KMS-11 (cell line): ENCODE measurements around the gene GRIN3A.

ENCODE experiments used
- H2AFZ ChIP-seq: fragments of 200-600 bp; sonication (generic); 2 replicates; pipeline ENCODE4 v1.6.1; 2016; ENCODE audit warnings: antibody characterized with exemption, mixed run types, low read depth
- H3K27ac ChIP-seq: fragments of 200-600 bp; sonication (generic); 2 replicates; pipeline ENCODE4 v1.6.1; 2016; ENCODE audit warnings: mild to moderate bottlenecking, mixed run types
- H3K27me3 ChIP-seq: fragments of 200-600 bp; sonication (generic); 2 replicates; pipeline ENCODE4 v1.6.1; 2017; ENCODE audit warnings: mild to moderate bottlenecking, low read depth, mixed run types, moderate library complexity; ENCODE audit not compliant: insufficient read depth
- H3K36me3 ChIP-seq: fragments of 200-600 bp; sonication (generic); 2 replicates; pipeline ENCODE4 v1.6.1; 2017; ENCODE audit warnings: mild to moderate bottlenecking, mixed run types; ENCODE audit not compliant: insufficient read depth
- H3K4me1 ChIP-seq: fragments of 200-600 bp; sonication (generic); 2 replicates; pipeline ENCODE4 v1.6.1; 2016; ENCODE audit warnings: mild to moderate bottlenecking, low read depth, mixed run types; ENCODE audit not compliant: poor library complexity, severe bottlenecking
- H3K4me2 ChIP-seq: fragments of 200-600 bp; sonication (generic); 2 replicates; pipeline ENCODE4 v1.7.0; 2016; ENCODE audit warnings: mild to moderate bottlenecking, mixed run types
- H3K4me3 ChIP-seq: fragments of 200-600 bp; sonication (generic); IDR thresholded peaks from 2 replicates; pipeline ENCODE4 v1.6.1; 2017; ENCODE audit warnings: low read depth, low read length, mixed read lengths; ENCODE audit not compliant: insufficient read depth
- H3K79me2 ChIP-seq: fragments of 200-600 bp; sonication (generic); 2 replicates; pipeline ENCODE4 v1.6.1; 2016; ENCODE audit warnings: low read depth, mixed run types; ENCODE audit not compliant: insufficient read depth
- H3K9ac ChIP-seq: fragments of 200-600 bp; sonication (generic); 2 replicates; pipeline ENCODE4 v1.6.1; 2016; ENCODE audit warnings: mild to moderate bottlenecking, mixed run types
- H4K20me1 ChIP-seq: fragments of 200-600 bp; sonication (generic); 2 replicates; pipeline ENCODE4 v1.6.1; 2016; ENCODE audit warnings: mild to moderate bottlenecking, mixed run types; ENCODE audit not compliant: insufficient read depth
- CTCF ChIP-seq: fragments of 200-600 bp; sonication (generic); conservative IDR thresholded peaks from 2 replicates; pipeline ENCODE4 v1.6.1; 2017; ENCODE audit warnings: low read depth, mild to moderate bottlenecking, antibody characterized with exemption, low read length, moderate library complexity, mixed read lengths

GRIN3A gene

GRCh38 chr9:101737705-101738565 lies 512 bp downstream of the GRIN3A start:
- TF ChIP-seq CTCF: no peak
- no peaks in the 10 kb centered on the region for H3K4me1 ChIP-seq
- H3K4me2 ChIP-seq: no peak overlapping the region
- H4K20me1 ChIP-seq: no peaks in the 10 kb centered on the region
- H3K9ac ChIP-seq: no peak overlapping the region
- H3K79me2 ChIP-seq: no peaks in the 10 kb centered on the region
- no peaks in the 10 kb centered on the region for H3K27me3 ChIP-seq
- H3K36me3 ChIP-seq: no peaks in the 10 kb centered on the region
- H3K27ac ChIP-seq: no peak overlapping the region
- 0 out of 2 replicates have a peak overlapping the region, but pooled peaks have one; percentile 5 for H2AFZ ChIP-seq
- no peak overlapping the region for H3K4me3 ChIP-seq

- H2AFZ ChIP-seq: no peak overlapping the region
Measured at GRCh38 chr9:101737165-101737704, 1.2 kb downstream of the GRIN3A start.

GRCh38 chr9:101736717-101737116 lies 1.7 kb downstream of the GRIN3A start:
- Histone ChIP-seq H3K79me2 (no peaks in the 10 kb centered on the region), H3K4me2 (no peak overlapping the region), H3K9ac (no peak overlapping the region), H3K4me1 (no peaks in the 10 kb centered on the region), H3K4me3 (no peak overlapping the region), H2AFZ (no peak overlapping the region), H3K27me3 (no peaks in the 10 kb centered on the region), H3K36me3 (no peaks in the 10 kb centered on the region), H3K27ac (no peak overlapping the region), H4K20me1 (no peaks in the 10 kb centered on the region)
- no peak for TF ChIP-seq CTCF

More at GRCh38 chr9:101737165-101737704, 1.2 kb downstream of the GRIN3A start:
- TF ChIP-seq CTCF: no peak
- no peaks in the 10 kb centered on the region for H3K4me1 ChIP-seq
- no peaks in the 10 kb centered on the region for H4K20me1 ChIP-seq
- H3K36me3 ChIP-seq: no peaks in the 10 kb centered on the region
- H3K79me2 ChIP-seq: no peaks in the 10 kb centered on the region
- no peak overlapping the region for H3K4me3 ChIP-seq
- no peak overlapping the region for H3K27ac ChIP-seq
- no peak overlapping the region for H3K9ac ChIP-seq
- no peaks in the 10 kb centered on the region for H3K27me3 ChIP-seq
- no peak overlapping the region for H3K4me2 ChIP-seq

GRCh38 chr9:101731429-101731828 lies 7.0 kb downstream of the GRIN3A start:
- Histone ChIP-seq H3K27ac (no peak overlapping the region), H3K9ac (no peak overlapping the region), H3K4me3 (no peak overlapping the region), H3K36me3 (no peaks in the 10 kb centered on the region), H4K20me1 (no peaks in the 10 kb centered on the region), H3K79me2 (no peaks in the 10 kb centered on the region), H3K27me3 (no peaks in the 10 kb centered on the region), H3K4me2 (no peak overlapping the region), H3K4me1 (no peaks in the 10 kb centered on the region), H2AFZ (no peak overlapping the region)
- no peak for TF ChIP-seq CTCF
